Measurements from ENCODE around the gene LRAT.
"Not testable (repeated sequence)": the region's sequence is repeated elsewhere in the genome, so short reads cannot be mapped to it uniquely, and the experiment has no call there.

GRCh38 chr4:154723601-154724000 is 20.2 kb upstream of the LRAT start:
- not testable (repeated sequence) for TF ChIP-seq CTCF (conservative IDR thresholded peaks at IDR 0.05; ENCODE audit: low read length); EZH2phosphoT487 (IDR thresholded peaks at IDR 0.05; ENCODE audit: borderline replicate concordance)
